Motor neuron (in vitro differentiated cells): ENCODE data around the gene CHRNA9. TPM values are rescaled to one million over a fixed set of nuclear protein-coding genes. Genes with fewer than 3 reads are reported as not detected.
"Not testable (repeated sequence)": the region's sequence is repeated elsewhere in the genome, so short reads cannot be mapped to it uniquely, and the experiment has no call there.

Source experiments
- ATAC-seq, 8 experiments: fragments of 200-7000 bp; cut with Tn5 transposase; replicated peaks in 6 of 8; 2 replicates each; pipeline ENCODE4 v1.8.0; 2021; ENCODE audit warnings: mild to moderate bottlenecking in 8 of 8, moderate library complexity in 8 of 8
- H3K27ac ChIP-seq, 2 donors: fragments of 250-450 bp; sonication (Bioruptor Pico); 2 replicates each; pipeline ENCODE4 v1.9.0; 2021; ENCODE audit warnings: antibody characterized with exemption in 2 of 2, mild to moderate bottlenecking in 2 of 2, moderate library complexity in 1 of 2
- H3K4me1 ChIP-seq, 2 donors: fragments of 250-450 bp; sonication (Bioruptor Pico); replicated peaks in 1 of 2; 2 replicates each; pipeline ENCODE4 v1.6.1; 2021; ENCODE audit warnings: antibody characterized with exemption in 2 of 2, mild to moderate bottlenecking in 2 of 2, moderate library complexity in 1 of 2
- H3K4me3 ChIP-seq, 5 donors: fragments of 250-450 bp; sonication (Bioruptor Pico); 2 replicates each; pipeline ENCODE4 v1.9.0; 2021; ENCODE audit warnings: antibody characterized with exemption in 5 of 5, mild to moderate bottlenecking in 5 of 5, moderate library complexity in 4 of 5
- WGBS, 10 experiments: fragments of 450-650 bp; shearing (Covaris generic); methylation state at CpG; one replicate each; pipeline ENCODE4 v1.0.0; 2022; 5-methylcytosine and 5-hydroxymethylcytosine counted together
- in situ Hi-C, 9 experiments: fragments of 400-800 bp; cut with MboI; loops; one replicate each; pipeline ENCODE4 v1.15.0; 2021; ENCODE audit warnings: low sequenced_read_pairs in 9 of 9, low pct_unique_long_range_greater_than_20kb in 2 of 9; ENCODE audit not compliant: unreplicated experiment in 9 of 9
- total RNA-seq, 8 experiments: library from RNA; unstranded; fragments of 300-600 nt; gene quantifications; 2 replicates each; pipeline versions ENCODE4 v1.2.3 to v1.2.4, GENCODE V29; 2022

The CHRNA9 gene
- total RNA-seq, 8 experiments from 2014 or later = 0.08 to 3.5 (median 0.44) TPM

GRCh38 chr4:40378619-40379018, 43.5 kb downstream of the CHRNA9 start:
- no peak overlapping the region for H3K4me3 ChIP-seq
- no peak overlapping the region for H3K27ac ChIP-seq
- H3K4me1 ChIP-seq = no peaks in the 10 kb centered on the region
- 0 to 100% (median 50%) methylated on average over 1 to 2 of the region's 2 CpGs; no CpG with 5 or more reads in 5 of the 10 experiments for WGBS, 10 experiments
- in situ Hi-C loops = no loop called here
- ATAC-seq = no peak

- ATAC-seq = no peak
- Histone ChIP-seq H3K4me3 (no peak overlapping the region), H3K27ac (no peak overlapping the region), H3K4me1 (no peaks in the 10 kb centered on the region)
- in situ Hi-C loops = no loop called here
- WGBS, 10 experiments = 60 to 80% (median 70%) methylated on average over 1 to 2 of the region's 3 CpGs; no CpG with 5 or more reads in 7 of the 10 experiments
Observed at GRCh38 chr4:40379248-40379647, 44.1 kb downstream of the CHRNA9 start.

GRCh38 chr4:40380647-40381046, 45.5 kb downstream of the CHRNA9 start:
- WGBS, 10 experiments = 60 to 100% (median 85%) methylated on average over 1 to 4 of the region's 5 CpGs; no CpG with 5 or more reads in 7 of the 10 experiments

GRCh38 chr4:40388239-40388638, 53.1 kb downstream of the CHRNA9 start:
- Histone ChIP-seq H3K4me1 (peaks cover 0 to 10% of the 10 kb centered on the region in 2 donors), H3K4me3 (no peak overlapping the region), H3K27ac (no peak overlapping the region)
- 33 to 90% (median 66%) methylated on average over 1 to 5 of the region's 6 CpGs; no CpG with 5 or more reads in 2 of the 10 experiments for WGBS, 10 experiments
- in situ Hi-C loops = no loop called here
- peak in 5 of 8 experiments; percentile 30 to 64 (median 60) for ATAC-seq

More at GRCh38 chr4:40380647-40381046, 45.5 kb downstream of the CHRNA9 start:
- Histone ChIP-seq H3K4me1 (no peaks in the 10 kb centered on the region), H3K27ac (no peak overlapping the region), H3K4me3 (no peak overlapping the region)
- in situ Hi-C loops = no loop called here
- no peak for ATAC-seq

- no peak overlapping the region for H3K27ac ChIP-seq
- in situ Hi-C loops = no loop called here
- 42 to 100% (median 80%) methylated on average over 1 to 4 of the region's 4 CpGs for WGBS, 10 experiments
- H3K4me1 ChIP-seq = peaks cover 0 to 10% of the 10 kb centered on the region in 2 donors
- peak in 5 of 8 experiments; percentile 64 to 85 (median 77) for ATAC-seq
- H3K4me3 ChIP-seq = no peak overlapping the region
Observed at GRCh38 chr4:40389986-40390385, 54.9 kb downstream of the CHRNA9 start.

- in situ Hi-C loops, H3K4me3 ChIP-seq, H3K4me1 ChIP-seq, H3K27ac ChIP-seq, ATAC-seq: not testable (repeated sequence)
- WGBS, 10 experiments = 72 to 100% (median 90%) methylated on average over 1 to 9 of the region's 9 CpGs
Observed at GRCh38 chr4:40392241-40392640, 57.1 kb downstream of the CHRNA9 start.

GRCh38 chr4:40394236-40394635, 59.1 kb downstream of the CHRNA9 start:
- WGBS, 10 experiments = 0 to 100% (median 68%) methylated on average over 1 to 5 of the region's 6 CpGs; no CpG with 5 or more reads in 2 of the 10 experiments
- no peak for ATAC-seq
- in situ Hi-C loops = no loop called here
- Histone ChIP-seq H3K4me3 (no peak overlapping the region), H3K4me1 (peaks cover 0 to 5% of the 10 kb centered on the region in 2 donors), H3K27ac (no peak overlapping the region)

GRCh38 chr4:40395166-40395900, 60.2 kb downstream of the CHRNA9 start:
- ATAC-seq = no peak
- H3K4me3 ChIP-seq = no peak overlapping the region
- 33 to 100% (median 83%) methylated on average over 1 to 4 of the region's 4 CpGs; no CpG with 5 or more reads in 3 of the 10 experiments for WGBS, 10 experiments
- no peak overlapping the region for H3K27ac ChIP-seq
- H3K4me1 ChIP-seq = peaks cover 0 to 5% of the 10 kb centered on the region in 2 donors
- in situ Hi-C loops = no loop called here

GRCh38 chr4:40395908-40396793, 61.0 kb downstream of the CHRNA9 start:
- in situ Hi-C loops = no loop called here
- Histone ChIP-seq H3K4me1 (peaks cover 0 to 5% of the 10 kb centered on the region in 2 donors), H3K27ac (no peak overlapping the region), H3K4me3 (no peak overlapping the region)
- ATAC-seq = peak in 4 of 8 experiments; percentile 26 to 78 (median 60)
- 10 to 87% (median 61%) methylated on average over 2 to 6 of the region's 7 CpGs for WGBS, 10 experiments

- in situ Hi-C loops = no loop called here
- ATAC-seq = no peak
- Histone ChIP-seq H3K4me3 (no peak overlapping the region), H3K4me1 (peaks cover 0 to 5% of the 10 kb centered on the region in 2 donors), H3K27ac (no peak overlapping the region)
- 17 to 100% (median 80%) methylated on average over 1 of the region's 3 CpGs; no CpG with 5 or more reads in 4 of the 10 experiments for WGBS, 10 experiments
Observed at GRCh38 chr4:40399578-40399977, 64.4 kb downstream of the CHRNA9 start.

GRCh38 chr4:40401096-40401495, 66.0 kb downstream of the CHRNA9 start:
- Histone ChIP-seq H3K27ac (no peak overlapping the region), H3K4me3 (no peak overlapping the region), H3K4me1 (peaks cover 0 to 5% of the 10 kb centered on the region in 2 donors)
- 60 to 100% (median 92%) methylated on average over 1 to 5 of the region's 6 CpGs; no CpG with 5 or more reads in 1 of the 10 experiments for WGBS, 10 experiments
- ATAC-seq = no peak
- in situ Hi-C loops = no loop called here

GRCh38 chr4:40401631-40402030, 66.5 kb downstream of the CHRNA9 start:
- Histone ChIP-seq H3K27ac (no peak overlapping the region), H3K4me3 (no peak overlapping the region), H3K4me1 (peaks cover 0 to 2% of the 10 kb centered on the region in 2 donors)
- no peak for ATAC-seq
- WGBS, 10 experiments = 9 to 86% (median 57%) methylated on average over 6 to 8 of the region's 8 CpGs; no CpG with 5 or more reads in 2 of the 10 experiments
- in situ Hi-C loops = no loop called here

GRCh38 chr4:40402556-40402955, 67.4 kb downstream of the CHRNA9 start:
- 83 to 100% (median 100%) methylated on average over 1 of the region's 1 CpG; no CpG with 5 or more reads in 7 of the 10 experiments for WGBS, 10 experiments
- Histone ChIP-seq H3K4me3 (no peak overlapping the region), H3K4me1 (no peaks in the 10 kb centered on the region), H3K27ac (no peak overlapping the region)
- in situ Hi-C loops = no loop called here
- no peak for ATAC-seq
